Caco-2 (cell line): Measurements from ENCODE around the gene GLRB. TPM values are rescaled to one million over a fixed set of nuclear protein-coding genes. Genes with fewer than 3 reads are reported as not detected.
A peak's percentile ranks its signal among the peaks of the same experiment; 100 is the strongest.

ENCODE experiments used
- BruUV-seq: library from RNA; stranded (reverse); fragments of 400-500 nt; replicated peaks from 2 replicates; lab custom pipeline; 2021; lab: Mats Ljungman, UMichigan
- CTCF ChIA-PET: fragments of 300-600 bp; sonication (Branson Sonifier 250); formaldehyde crosslinking; loops from one replicate; lab custom pipeline; 2022; ENCODE audit warnings: antibody characterized with exemption; lab: Charles Lee
- POLR2A ChIA-PET: fragments of 300-600 bp; sonication (Branson Sonifier 250); formaldehyde crosslinking; loops from one replicate; lab custom pipeline; 2022; ENCODE audit warnings: antibody characterized with exemption; lab: Charles Lee
- DNase-seq, 2 experiments: peaks; one replicate each; pipeline versions ENCODE4 v3.0.0 to v3.0.0-alpha.2; 2020 to 2022
- H3K27me3 ChIP-seq: replicated peaks from 2 replicates; pipeline ENCODE4 v1.6.0; 2011; ENCODE audit warnings: low read length; ENCODE audit not compliant: control insufficient read depth, insufficient read depth
- H3K36me3 ChIP-seq: 2 replicates; pipeline ENCODE4 v1.5.1; 2011; ENCODE audit warnings: low read length; ENCODE audit not compliant: control insufficient read depth, insufficient read depth
- H3K4me1 ChIP-seq: fragments of 250-450 bp; sonication (Bioruptor Pico); 2 replicates; pipeline ENCODE4 v1.5.1; 2020; ENCODE audit warnings: mild to moderate bottlenecking
- H3K4me3 ChIP-seq: 2 replicates; pipeline ENCODE4 v1.5.1; 2011; ENCODE audit warnings: low read depth, mild to moderate bottlenecking, control low read depth, low read length
- H3K9me3 ChIP-seq: fragments of 250-450 bp; sonication (Bioruptor Pico); 2 replicates; pipeline ENCODE4 v1.5.1; 2020; ENCODE audit warnings: mild to moderate bottlenecking, moderate library complexity
- H3K27ac Mint-ChIP-seq: one replicate; pipeline ENCODE4 v1.8.0; 2022; ENCODE audit warnings: mixed read lengths; ENCODE audit not compliant: unreplicated experiment
- H3K27me3 Mint-ChIP-seq: one replicate; pipeline ENCODE4 v1.8.0; 2022; ENCODE audit warnings: mixed read lengths; ENCODE audit not compliant: insufficient read depth, unreplicated experiment
- H3K36me3 Mint-ChIP-seq: one replicate; pipeline ENCODE4 v1.8.0; 2022; ENCODE audit warnings: mild to moderate bottlenecking, mixed read lengths; ENCODE audit not compliant: insufficient read depth, unreplicated experiment
- H3K4me1 Mint-ChIP-seq: one replicate; pipeline ENCODE4 v1.8.0; 2022; ENCODE audit warnings: low read depth, mixed read lengths; ENCODE audit not compliant: unreplicated experiment
- H3K4me3 Mint-ChIP-seq: one replicate; pipeline ENCODE4 v1.8.0; 2022; ENCODE audit warnings: mild to moderate bottlenecking, moderate library complexity, mixed read lengths; ENCODE audit not compliant: unreplicated experiment
- H3K9me3 Mint-ChIP-seq: one replicate; pipeline ENCODE4 v1.8.0; 2022; ENCODE audit warnings: mixed read lengths; ENCODE audit not compliant: unreplicated experiment
- intact Hi-C: fragments of 100-400 bp; cut with micrococcal nuclease; formaldehyde crosslinking; loops from one replicate; pipeline ENCODE4 v1.10.0; 2022; ENCODE audit not compliant: unreplicated experiment
- total RNA-seq: library from RNA; stranded (reverse); gene quantifications from 2 replicates; pipeline ENCODE4 v1.2.3, GENCODE V29; 2022
- TF ChIP-seq, protein P1 (sequence below), 2 experiments: fragments of 200-600 bp in 1 of 2; IDR thresholded peaks; 1 replicate in 1 of 2; 2 replicates in 1 of 2; pipeline versions ENCODE4 v1.5.1 to v1.8.0; 2011 to 2022; ENCODE audit warnings: antibody characterized with exemption in 1 of 2, control low read depth in 1 of 2, inconsistent platforms in 1 of 2, low read depth in 1 of 2, low read length in 1 of 2, mild to moderate bottlenecking in 1 of 2, moderate library complexity in 1 of 2; ENCODE audit not compliant: insufficient read depth in 1 of 2, severe bottlenecking in 1 of 2, unreplicated experiment in 1 of 2

GLRB gene
- total RNA-seq, 1 experiment from 2014 or later, result not detected

DNA sequence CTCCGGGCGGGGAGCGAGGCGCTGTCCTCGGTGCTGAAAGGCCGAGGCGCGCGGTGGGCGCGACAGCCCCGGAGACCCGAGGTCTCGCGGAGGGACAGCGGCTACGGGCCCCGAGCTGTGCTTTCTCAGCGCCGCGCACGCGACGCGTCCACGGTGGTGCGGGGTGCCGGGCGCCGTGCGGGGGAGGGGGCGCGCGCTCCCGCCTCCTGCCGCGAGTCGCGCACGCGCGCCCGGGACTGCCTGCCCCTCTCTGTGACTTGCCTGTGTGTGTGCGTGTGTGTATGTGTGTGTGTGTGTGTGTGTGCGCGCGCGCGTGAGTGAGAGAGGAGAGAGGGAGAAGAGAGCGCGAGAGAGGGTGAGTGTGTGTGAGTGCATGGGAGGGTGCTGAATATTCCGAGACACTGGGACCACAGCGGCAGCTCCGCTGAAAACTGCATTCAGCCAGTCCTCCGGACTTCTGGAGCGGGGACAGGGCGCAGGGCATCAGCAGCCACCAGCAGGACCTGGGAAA lies 144.5 kb downstream of the GLRB start, which contains the start of gene GRIA2:
Gene GRIA2, plus strand, starts transcription at position 358 of the 511 bp plus-strand sequence. CDS start 315 bp downstream, outside the sequence.
- CTCF ChIA-PET, result no interaction called here
- POLR2A ChIA-PET, result no interaction called here
- DNase-seq, result peak in 1 of 2 experiments; percentile 4
- no peaks in the 10 kb centered on the region for H3K4me1 Mint-ChIP-seq
- Histone ChIP-seq H3K36me3 (no peaks in the 10 kb centered on the region), H3K4me3 (no peak within 1 kb of the TSS), H3K4me1 (no peaks in the 10 kb centered on the region), H3K9me3 (no peaks in the 10 kb centered on the region), H3K27me3 (no peaks in the 10 kb centered on the region)
- intact Hi-C loops, result no loop called here
- H3K9me3 Mint-ChIP-seq, result no peaks in the 10 kb centered on the region
- H3K4me3 Mint-ChIP-seq, result no peak within 1 kb of the TSS
- TF ChIP-seq, protein P1, sequence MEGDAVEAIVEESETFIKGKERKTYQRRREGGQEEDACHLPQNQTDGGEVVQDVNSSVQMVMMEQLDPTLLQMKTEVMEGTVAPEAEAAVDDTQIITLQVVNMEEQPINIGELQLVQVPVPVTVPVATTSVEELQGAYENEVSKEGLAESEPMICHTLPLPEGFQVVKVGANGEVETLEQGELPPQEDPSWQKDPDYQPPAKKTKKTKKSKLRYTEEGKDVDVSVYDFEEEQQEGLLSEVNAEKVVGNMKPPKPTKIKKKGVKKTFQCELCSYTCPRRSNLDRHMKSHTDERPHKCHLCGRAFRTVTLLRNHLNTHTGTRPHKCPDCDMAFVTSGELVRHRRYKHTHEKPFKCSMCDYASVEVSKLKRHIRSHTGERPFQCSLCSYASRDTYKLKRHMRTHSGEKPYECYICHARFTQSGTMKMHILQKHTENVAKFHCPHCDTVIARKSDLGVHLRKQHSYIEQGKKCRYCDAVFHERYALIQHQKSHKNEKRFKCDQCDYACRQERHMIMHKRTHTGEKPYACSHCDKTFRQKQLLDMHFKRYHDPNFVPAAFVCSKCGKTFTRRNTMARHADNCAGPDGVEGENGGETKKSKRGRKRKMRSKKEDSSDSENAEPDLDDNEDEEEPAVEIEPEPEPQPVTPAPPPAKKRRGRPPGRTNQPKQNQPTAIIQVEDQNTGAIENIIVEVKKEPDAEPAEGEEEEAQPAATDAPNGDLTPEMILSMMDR (IDR thresholded peaks at IDR 0.05; ENCODE audit: insufficient read depth in 1 of 2, low read depth in 1 of 2, low read length in 1 of 2, severe bottlenecking in 1 of 2, unreplicated experiment in 1 of 2), result no peak
- no peak within 1 kb of the TSS for H3K27ac Mint-ChIP-seq
- H3K36me3 Mint-ChIP-seq, result no peaks in the 10 kb centered on the region
- peaks cover 9% of the 10 kb centered on the region for H3K27me3 Mint-ChIP-seq
- BruUV-seq, result no TSS peak

DNA sequence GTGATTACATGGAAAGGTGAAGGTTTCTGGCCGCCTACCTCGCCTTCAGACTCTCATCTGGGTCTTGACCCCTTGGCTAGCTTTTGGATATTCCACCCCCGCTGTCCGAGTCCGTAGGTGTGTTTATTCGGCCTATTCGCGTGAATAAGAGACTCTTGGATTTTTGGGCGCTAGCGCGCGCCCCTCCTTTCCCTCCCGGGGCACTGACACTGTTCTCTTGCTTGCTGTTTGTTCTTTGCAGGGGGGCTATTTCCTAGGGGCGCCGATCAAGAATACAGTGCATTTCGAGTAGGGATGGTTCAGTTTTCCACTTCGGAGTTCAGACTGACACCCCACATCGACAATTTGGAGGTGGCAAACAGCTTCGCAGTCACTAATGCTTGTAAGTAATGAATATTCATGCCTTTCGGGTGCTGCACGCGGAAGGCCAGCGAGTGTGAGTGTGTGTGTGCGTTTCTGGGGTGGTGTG lies 145.5 kb downstream of the GLRB start:
- CTCF ChIA-PET, result no interaction called here
- Histone ChIP-seq H3K9me3 (no peaks in the 10 kb centered on the region), H3K4me1 (no peaks in the 10 kb centered on the region), H3K27me3 (no peaks in the 10 kb centered on the region), H3K36me3 (no peaks in the 10 kb centered on the region), H3K4me3 (no peak overlapping the region)
- H3K36me3 Mint-ChIP-seq, result no peaks in the 10 kb centered on the region
- no peak for DNase-seq
- H3K4me3 Mint-ChIP-seq, result no peak overlapping the region
- H3K4me1 Mint-ChIP-seq, result no peaks in the 10 kb centered on the region
- BruUV-seq, result no TSS peak
- intact Hi-C loops, result no loop called here
- no peak overlapping the region for H3K27ac Mint-ChIP-seq
- H3K27me3 Mint-ChIP-seq, result peaks cover 6% of the 10 kb centered on the region
- TF ChIP-seq, protein P1 (IDR thresholded peaks at IDR 0.05; ENCODE audit: insufficient read depth in 1 of 2, low read depth in 1 of 2, low read length in 1 of 2, severe bottlenecking in 1 of 2, unreplicated experiment in 1 of 2), result no peak
- POLR2A ChIA-PET, result no interaction called here
- H3K9me3 Mint-ChIP-seq, result no peaks in the 10 kb centered on the region

Other genes with a start within 250 kb of the GLRB start
- gene PDGFC, start 104.4 kb upstream of the GLRB start, total RNA-seq, result 9.5 and 12.3 TPM in 2 replicates
- not detected in 2 replicates for gene GRIA2, start 144.6 kb downstream of the GLRB start, total RNA-seq